ENCODE data around the gene NSD1. TPM values are rescaled to one million over a fixed set of nuclear protein-coding genes. Genes with fewer than 3 reads are reported as not detected.
A peak's percentile ranks its signal among the peaks of the same experiment; 100 is the strongest.

Gene NSD1
- total and polyA plus RNA-seq, 9 of the 15 experiments (the other 6 are each of a cell fraction or from before 2014, with no cell fraction given) = 3.8 to 51.0 (median 24.7) TPM

DNA sequence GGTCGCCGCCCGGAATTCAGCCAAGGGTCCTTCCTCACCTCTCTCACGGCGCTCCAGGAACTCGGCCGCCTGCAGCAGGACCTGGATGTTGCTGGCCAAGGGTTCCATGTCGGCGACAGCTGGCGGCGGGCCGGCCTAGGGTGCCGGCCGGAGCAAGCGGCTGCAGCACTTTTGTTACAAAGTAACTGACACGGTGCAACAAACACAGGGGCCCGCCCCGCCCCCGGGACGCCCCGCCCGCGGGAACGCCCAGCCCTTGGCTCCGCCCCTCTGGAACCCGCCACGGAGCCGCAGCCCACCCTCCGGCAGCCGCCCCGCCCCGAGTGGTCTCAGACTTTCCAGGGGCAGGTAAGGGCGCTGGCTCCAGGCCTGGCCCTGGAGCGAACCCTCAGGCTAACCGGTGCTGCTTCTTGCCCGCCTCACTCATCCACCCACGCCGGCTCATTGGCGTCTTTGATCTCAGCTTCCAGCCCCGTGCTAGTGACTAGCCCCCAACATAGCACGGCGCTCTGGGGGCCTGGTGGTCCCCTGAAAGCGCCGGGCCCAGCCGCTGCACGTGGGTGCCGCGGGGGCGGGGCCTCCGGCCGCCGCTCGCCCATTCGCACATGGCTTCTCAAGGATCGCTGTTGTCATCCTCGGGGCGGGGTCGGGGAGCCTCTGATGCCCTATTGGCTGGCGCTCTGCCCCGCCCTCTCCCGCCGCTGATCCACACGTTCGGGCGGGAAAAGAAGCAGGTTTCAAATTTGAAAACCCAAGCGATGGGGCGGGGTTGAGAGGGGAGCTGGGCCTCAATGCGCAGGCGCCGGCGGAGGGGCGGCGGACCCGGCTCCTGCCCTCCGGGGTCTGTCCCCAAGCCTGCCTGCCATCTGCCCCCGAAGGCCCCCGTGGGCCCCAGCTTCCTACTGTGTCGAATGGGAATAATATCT is 178.4 kb downstream of the NSD1 start, which contains the start of gene MXD3 (continued):
- TF ChIP-seq, protein P1, sequence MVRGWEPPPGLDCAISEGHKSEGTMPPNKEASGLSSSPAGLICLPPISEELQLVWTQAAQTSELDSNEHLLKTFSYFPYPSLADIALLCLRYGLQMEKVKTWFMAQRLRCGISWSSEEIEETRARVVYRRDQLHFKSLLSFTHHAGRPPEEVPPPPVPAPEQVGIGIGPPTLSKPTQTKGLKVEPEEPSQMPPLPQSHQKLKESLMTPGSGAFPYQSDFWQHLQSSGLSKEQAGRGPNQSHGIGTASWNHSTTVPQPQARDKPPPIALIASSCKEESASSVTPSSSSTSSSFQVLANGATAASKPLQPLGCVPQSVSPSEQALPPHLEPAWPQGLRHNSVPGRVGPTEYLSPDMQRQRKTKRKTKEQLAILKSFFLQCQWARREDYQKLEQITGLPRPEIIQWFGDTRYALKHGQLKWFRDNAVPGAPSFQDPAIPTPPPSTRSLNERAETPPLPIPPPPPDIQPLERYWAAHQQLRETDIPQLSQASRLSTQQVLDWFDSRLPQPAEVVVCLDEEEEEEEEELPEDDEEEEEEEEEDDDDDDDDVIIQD (CRISPR knock-in tag; IDR thresholded peaks at IDR 0.05) = no peak
- no peak for TF ChIP-seq ZNF408 (CRISPR knock-in tag; IDR thresholded peaks at IDR 0.05; ENCODE audit: low read depth)
- no peak for TF ChIP-seq MEF2A (IDR thresholded peaks at IDR 0.05; ENCODE audit: control insufficient read depth, low read depth, low read length)
- TF ChIP-seq, protein P2, sequence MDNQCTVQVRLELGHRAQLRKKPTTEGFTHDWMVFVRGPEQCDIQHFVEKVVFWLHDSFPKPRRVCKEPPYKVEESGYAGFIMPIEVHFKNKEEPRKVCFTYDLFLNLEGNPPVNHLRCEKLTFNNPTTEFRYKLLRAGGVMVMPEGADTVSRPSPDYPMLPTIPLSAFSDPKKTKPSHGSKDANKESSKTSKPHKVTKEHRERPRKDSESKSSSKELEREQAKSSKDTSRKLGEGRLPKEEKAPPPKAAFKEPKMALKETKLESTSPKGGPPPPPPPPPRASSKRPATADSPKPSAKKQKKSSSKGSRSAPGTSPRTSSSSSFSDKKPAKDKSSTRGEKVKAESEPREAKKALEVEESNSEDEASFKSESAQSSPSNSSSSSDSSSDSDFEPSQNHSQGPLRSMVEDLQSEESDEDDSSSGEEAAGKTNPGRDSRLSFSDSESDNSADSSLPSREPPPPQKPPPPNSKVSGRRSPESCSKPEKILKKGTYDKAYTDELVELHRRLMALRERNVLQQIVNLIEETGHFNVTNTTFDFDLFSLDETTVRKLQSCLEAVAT (IDR thresholded peaks at IDR 0.05) = no peak
- TF ChIP-seq MGA (IDR thresholded peaks at IDR 0.05) = peak; percentile 83
- no peak for TF ChIP-seq HOXB6 (CRISPR knock-in tag; IDR thresholded peaks at IDR 0.05; ENCODE audit: borderline replicate concordance)
- TF ChIP-seq U2AF1 (optimal IDR thresholded peaks at IDR 0.05; ENCODE audit: low read depth, low read length) = no peak
- no peak; the same call in 1 of the 2 replicates for TF ChIP-seq RNF2 (IDR thresholded peaks at IDR 0.05)
- TF ChIP-seq, protein P3, sequence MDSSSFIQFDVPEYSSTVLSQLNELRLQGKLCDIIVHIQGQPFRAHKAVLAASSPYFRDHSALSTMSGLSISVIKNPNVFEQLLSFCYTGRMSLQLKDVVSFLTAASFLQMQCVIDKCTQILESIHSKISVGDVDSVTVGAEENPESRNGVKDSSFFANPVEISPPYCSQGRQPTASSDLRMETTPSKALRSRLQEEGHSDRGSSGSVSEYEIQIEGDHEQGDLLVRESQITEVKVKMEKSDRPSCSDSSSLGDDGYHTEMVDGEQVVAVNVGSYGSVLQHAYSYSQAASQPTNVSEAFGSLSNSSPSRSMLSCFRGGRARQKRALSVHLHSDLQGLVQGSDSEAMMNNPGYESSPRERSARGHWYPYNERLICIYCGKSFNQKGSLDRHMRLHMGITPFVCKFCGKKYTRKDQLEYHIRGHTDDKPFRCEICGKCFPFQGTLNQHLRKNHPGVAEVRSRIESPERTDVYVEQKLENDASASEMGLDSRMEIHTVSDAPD (CRISPR knock-in tag; IDR thresholded peaks at IDR 0.05) = no peak

Data from K562 (cell line).